ENCODE measurements around the gene AGFG1. TPM values are rescaled to one million over a fixed set of nuclear protein-coding genes. Genes with fewer than 3 reads are reported as not detected.
A peak's percentile ranks its signal among the peaks of the same experiment; 100 is the strongest.
"Not testable (repeated sequence)": the region's sequence is repeated elsewhere in the genome, so short reads cannot be mapped to it uniquely, and the experiment has no call there.

Gene AGFG1
- total and polyA plus RNA-seq, 5 experiments from 2014 or later = 11.8 to 55.0 (median 41.5) TPM

GRCh38 chr2:227528803-227529202 is 56.8 kb downstream of the AGFG1 start:
- Mint-ChIP-seq H3K4me1 (peaks cover 0 to 7% (median 5%) of the 10 kb centered on the region in 4 donors), H3K27me3 (no peaks in the 10 kb centered on the region), H3K36me3 (peaks cover 0 to 82% (median 20%) of the 10 kb centered on the region in 3 donors), H3K9me3 (no peaks in the 10 kb centered on the region), H3K4me3 (no peak overlapping the region), H3K27ac (peak overlapping the region in 3 of 10 donors; percentile 26 to 37 (median 31))
- ATAC-seq = no peak
- POLR2A ChIA-PET = no interaction called here
- no peak for DNase-seq

GRCh38 chr2:227529871-227530270 is 57.9 kb downstream of the AGFG1 start:
- DNase-seq (no peak), ATAC-seq (no peak)
- no peak overlapping the region for H3K4me3 Mint-ChIP-seq
- peaks cover 5 to 81% (median 24%) of the 10 kb centered on the region in 3 donors for H3K36me3 Mint-ChIP-seq
- no peaks in the 10 kb centered on the region for H3K9me3 Mint-ChIP-seq
- H3K27ac Mint-ChIP-seq = peak overlapping the region in 1 of 10 donors; percentile 56
- POLR2A ChIA-PET = no interaction called here
- H3K4me1 Mint-ChIP-seq = peaks cover 2 to 7% (median 5%) of the 10 kb centered on the region in 4 donors
- no peaks in the 10 kb centered on the region for H3K27me3 Mint-ChIP-seq

- no peaks in the 10 kb centered on the region for H3K27me3 Mint-ChIP-seq
- H3K36me3 Mint-ChIP-seq = peaks cover 17 to 82% (median 45%) of the 10 kb centered on the region in 3 donors
- H3K9me3 Mint-ChIP-seq = peaks cover 0 to 3% (median 0%) of the 10 kb centered on the region in 9 donors
- ATAC-seq (no peak), DNase-seq (no peak)
- peaks cover 0 to 3% (median 1%) of the 10 kb centered on the region in 4 donors for H3K4me1 Mint-ChIP-seq
- no peak overlapping the region for H3K4me3 Mint-ChIP-seq
- peak overlapping the region in 1 of 10 donors; percentile 28 for H3K27ac Mint-ChIP-seq
- POLR2A ChIA-PET = interaction anchor here (0.5 kb wide), 1 partner anchor 41 kb away, joined by 4 read pairs; no protein-coding TSS in a partner anchor
These were observed 62.8 kb downstream of the AGFG1 start for GRCh38 chr2:227534714-227535113.

DNA sequence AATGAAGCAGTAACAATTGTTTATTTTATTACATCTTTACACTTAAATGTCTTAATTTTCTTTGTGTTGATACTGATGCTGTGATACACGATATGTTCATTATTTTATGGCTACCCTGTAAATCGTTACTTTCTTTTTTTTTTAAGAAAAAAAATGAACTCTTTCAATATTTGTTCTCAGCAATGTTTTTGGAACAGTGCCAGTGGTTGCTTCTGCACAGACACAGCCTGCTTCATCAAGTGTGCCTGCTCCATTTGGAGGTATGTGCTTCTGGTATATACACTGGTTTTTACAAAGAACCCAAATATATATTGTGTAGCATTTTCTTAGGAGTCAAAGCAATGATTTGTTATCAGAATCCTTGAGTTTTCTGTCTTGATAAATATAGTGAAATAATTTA is 64.5 kb downstream of the AGFG1 start:
- peaks cover 0 to 14% (median 5%) of the 10 kb centered on the region in 9 donors for H3K9me3 Mint-ChIP-seq
- no peaks in the 10 kb centered on the region for H3K27me3 Mint-ChIP-seq
- H3K27ac Mint-ChIP-seq = peak overlapping the region in 2 of 10 donors; percentile 61 to 65
- peaks cover 28 to 84% (median 58%) of the 10 kb centered on the region in 3 donors for H3K36me3 Mint-ChIP-seq
- H3K4me3 Mint-ChIP-seq = no peak overlapping the region
- POLR2A ChIA-PET = no interaction called here
- peaks cover 0 to 2% (median 2%) of the 10 kb centered on the region in 4 donors for H3K4me1 Mint-ChIP-seq
- ATAC-seq (no peak), DNase-seq (no peak)

DNA sequence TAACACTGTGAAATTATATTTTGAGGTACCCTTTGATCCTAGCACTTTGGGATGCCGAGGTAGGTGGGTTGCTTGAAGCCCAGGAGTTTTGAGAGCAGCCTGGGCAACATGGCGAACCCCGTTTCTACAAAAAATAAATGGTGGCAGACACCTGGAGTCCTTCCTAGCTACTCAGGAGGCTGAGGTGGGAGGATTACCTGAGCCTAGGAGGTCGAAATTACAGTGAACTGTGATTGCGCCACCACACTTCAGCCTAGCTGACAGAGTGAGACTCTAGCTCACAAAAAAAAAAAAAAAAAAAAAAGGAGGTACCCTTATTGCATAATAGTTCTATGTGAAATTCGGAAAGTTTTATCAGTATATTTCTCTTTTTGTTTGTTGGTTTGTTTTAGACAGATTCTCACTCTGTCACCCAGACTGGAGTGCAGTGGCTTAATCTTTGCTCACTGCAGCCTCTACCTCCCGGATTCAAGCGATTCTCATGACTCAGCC is 67.6 kb downstream of the AGFG1 start:
- Mint-ChIP-seq H3K27me3 (no peaks in the 10 kb centered on the region), H3K27ac (no peak overlapping the region), H3K9me3 (peaks cover 0 to 17% (median 5%) of the 10 kb centered on the region in 9 donors), H3K4me3 (no peak overlapping the region), H3K4me1 (peaks cover 7 to 18% (median 12%) of the 10 kb centered on the region in 4 donors), H3K36me3 (peaks cover 34 to 91% (median 70%) of the 10 kb centered on the region in 3 donors)
- no peak for DNase-seq
- ATAC-seq = no peak
- POLR2A ChIA-PET = no interaction called here

DNA sequence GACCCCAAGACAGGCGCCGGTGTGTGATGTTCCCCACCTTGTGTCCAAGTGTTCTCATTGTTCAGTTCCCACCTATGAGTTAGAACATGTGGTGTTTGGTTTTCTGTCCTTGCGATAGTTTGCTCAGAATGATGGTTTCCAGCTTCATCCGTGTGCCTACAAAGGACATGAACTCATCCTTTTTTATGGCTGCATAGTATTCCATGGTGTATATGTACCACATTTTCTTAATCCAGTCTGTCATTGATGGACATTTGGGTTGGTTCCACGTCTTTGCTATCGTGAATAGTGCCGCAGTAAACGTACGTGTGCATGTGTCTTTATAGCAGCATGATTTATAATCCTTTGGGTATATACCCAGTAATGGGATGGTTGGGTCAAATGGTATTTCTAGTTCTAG is 68.4 kb downstream of the AGFG1 start:
- POLR2A ChIA-PET, ATAC-seq, H3K4me3 Mint-ChIP-seq, H3K27me3 Mint-ChIP-seq, DNase-seq, H3K27ac Mint-ChIP-seq: not testable (repeated sequence)
- Mint-ChIP-seq H3K4me1 (peaks cover 11 to 18% (median 13%) of the 10 kb centered on the region in 4 donors), H3K9me3 (peaks cover 0 to 17% (median 5%) of the 10 kb centered on the region in 9 donors), H3K36me3 (peaks cover 33 to 92% (median 70%) of the 10 kb centered on the region in 3 donors)

DNA sequence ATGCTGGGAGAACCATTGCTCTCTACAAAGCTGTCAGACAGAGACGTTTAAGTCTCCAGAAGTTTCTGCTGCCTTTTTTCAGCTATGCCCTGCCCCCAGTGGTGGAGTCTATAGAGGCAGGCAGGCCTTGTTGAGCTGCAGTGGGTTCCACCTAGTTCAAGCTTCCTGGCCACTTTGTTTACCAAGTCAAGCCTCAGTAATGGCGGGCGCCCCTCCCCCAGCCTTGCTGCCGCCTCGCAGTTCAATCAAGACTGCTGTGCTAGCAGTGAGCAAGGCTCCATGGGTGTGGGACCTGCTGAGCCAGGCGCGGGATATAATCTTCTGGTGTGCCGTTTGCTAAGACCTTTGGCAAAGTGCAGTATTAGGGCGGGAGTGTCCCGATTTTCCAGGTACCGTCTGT is 74.0 kb downstream of the AGFG1 start:
- POLR2A ChIA-PET = interaction anchor here (0.6 to 0.7 kb wide), 2 partner anchors 15 to 130 kb away, joined by 3 read pairs; no protein-coding TSS in a partner anchor
- Mint-ChIP-seq H3K4me1 (peaks cover 9 to 18% (median 14%) of the 10 kb centered on the region in 4 donors), H3K9me3 (peaks cover 0 to 5% (median 0%) of the 10 kb centered on the region in 9 donors), H3K36me3 (peaks cover 13 to 91% (median 44%) of the 10 kb centered on the region in 3 donors), H3K27ac (peak overlapping the region in 2 of 10 donors; percentile 7 to 18), H3K27me3 (no peaks in the 10 kb centered on the region), H3K4me3 (no peak overlapping the region)
- DNase-seq = no peak
- ATAC-seq = no peak

GRCh38 chr2:227551836-227552235 is 79.9 kb downstream of the AGFG1 start:
- no peaks in the 10 kb centered on the region for H3K9me3 Mint-ChIP-seq
- ATAC-seq = no peak
- peaks cover 0 to 1% (median 0%) of the 10 kb centered on the region in 4 donors for H3K4me1 Mint-ChIP-seq
- POLR2A ChIA-PET = no interaction called here
- H3K4me3 Mint-ChIP-seq = no peak overlapping the region
- peaks cover 0 to 75% (median 10%) of the 10 kb centered on the region in 3 donors for H3K36me3 Mint-ChIP-seq
- no peaks in the 10 kb centered on the region for H3K27me3 Mint-ChIP-seq
- no peak for DNase-seq
- H3K27ac Mint-ChIP-seq = peak overlapping the region in 2 of 10 donors; percentile 29 to 59

GRCh38 chr2:227562581-227562980 is 90.6 kb downstream of the AGFG1 start:
- POLR2A ChIA-PET = no interaction called here
- ATAC-seq = no peak
- peaks cover 0 to 33% (median 8%) of the 10 kb centered on the region in 3 donors for H3K36me3 Mint-ChIP-seq
- H3K27ac Mint-ChIP-seq = no peak overlapping the region
- no peak overlapping the region for H3K4me3 Mint-ChIP-seq
- no peak for DNase-seq
- H3K4me1 Mint-ChIP-seq = peaks cover 0 to 4% (median 0%) of the 10 kb centered on the region in 4 donors
- no peaks in the 10 kb centered on the region for H3K27me3 Mint-ChIP-seq
- H3K9me3 Mint-ChIP-seq = no peaks in the 10 kb centered on the region

DNA sequence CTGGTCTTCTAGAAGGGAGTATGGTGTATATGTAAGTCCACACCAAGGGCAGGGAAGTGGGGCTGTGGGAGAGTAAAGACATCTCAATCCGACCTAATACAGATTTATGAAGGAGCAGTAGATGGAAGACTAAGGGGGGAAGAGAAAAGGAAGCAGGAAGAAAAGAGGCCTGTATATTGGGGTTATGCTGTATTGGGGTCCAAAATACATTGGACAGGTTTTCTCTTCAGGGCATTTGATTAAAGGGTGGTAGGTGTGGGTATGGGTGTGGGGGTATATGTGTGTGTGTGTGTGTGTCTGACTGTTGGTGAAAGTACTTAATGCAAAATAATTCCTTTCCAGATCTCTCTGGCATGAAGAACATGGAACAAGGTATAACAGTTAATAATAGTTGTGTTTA is 93.1 kb downstream of the AGFG1 start:
- H3K4me1 Mint-ChIP-seq = peaks cover 0 to 4% (median 0%) of the 10 kb centered on the region in 4 donors
- H3K4me3 Mint-ChIP-seq = no peak overlapping the region
- H3K27ac Mint-ChIP-seq = peak overlapping the region in 7 of 10 donors; percentile 4 to 55 (median 8)
- H3K27me3 Mint-ChIP-seq = no peaks in the 10 kb centered on the region
- POLR2A ChIA-PET = no interaction called here
- H3K36me3 Mint-ChIP-seq = peaks cover 0 to 17% (median 5%) of the 10 kb centered on the region in 3 donors
- H3K9me3 Mint-ChIP-seq = no peaks in the 10 kb centered on the region
- DNase-seq = no peak
- no peak for ATAC-seq

GRCh38 chr2:227566012-227566411 is 94.1 kb downstream of the AGFG1 start:
- DNase-seq = no peak
- ATAC-seq = no peak
- Mint-ChIP-seq H3K9me3 (no peaks in the 10 kb centered on the region), H3K4me3 (no peak overlapping the region), H3K36me3 (peaks cover 0 to 12% (median 3%) of the 10 kb centered on the region in 3 donors), H3K27me3 (no peaks in the 10 kb centered on the region), H3K4me1 (peaks cover 0 to 9% (median 4%) of the 10 kb centered on the region in 4 donors), H3K27ac (peak overlapping the region in 4 of 10 donors; percentile 16 to 78 (median 48))
- POLR2A ChIA-PET = interaction anchor here (1.2 kb wide), 1 partner anchor 12 kb away, joined by 3 read pairs; no protein-coding TSS in a partner anchor

GRCh38 chr2:227568852-227569169 is 96.9 kb downstream of the AGFG1 start:
- no peaks in the 10 kb centered on the region for H3K9me3 Mint-ChIP-seq
- DNase-seq (no peak), ATAC-seq (no peak)
- H3K4me3 Mint-ChIP-seq = no peak overlapping the region
- POLR2A ChIA-PET = no interaction called here
- no peaks in the 10 kb centered on the region for H3K27me3 Mint-ChIP-seq
- H3K27ac Mint-ChIP-seq = no peak overlapping the region
- H3K36me3 Mint-ChIP-seq = peaks cover 0 to 8% (median 0%) of the 10 kb centered on the region in 3 donors
- peaks cover 0 to 12% (median 6%) of the 10 kb centered on the region in 4 donors for H3K4me1 Mint-ChIP-seq

DNA sequence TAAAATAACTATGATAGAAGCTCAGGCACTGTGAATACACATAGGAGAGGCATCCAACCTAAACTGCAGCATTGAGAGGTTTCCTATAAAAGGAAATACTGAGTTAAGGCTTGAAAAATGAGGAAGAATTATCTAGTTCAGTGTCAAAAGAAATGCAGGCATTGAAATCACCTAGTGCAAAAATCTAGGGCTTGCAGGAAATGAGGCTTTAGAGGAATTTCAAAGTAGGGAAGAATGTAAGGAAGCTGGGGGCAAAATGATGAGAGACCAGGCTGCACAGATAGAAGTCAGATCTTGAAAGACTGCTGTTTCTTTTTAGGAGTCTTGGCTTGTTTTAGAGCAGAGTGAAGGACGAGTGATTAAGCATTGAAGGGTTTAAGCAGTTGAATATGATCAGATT is 98.7 kb downstream of the AGFG1 start:
- POLR2A ChIA-PET = no interaction called here
- Mint-ChIP-seq H3K36me3 (peaks cover 0 to 2% (median 0%) of the 10 kb centered on the region in 3 donors), H3K27me3 (no peaks in the 10 kb centered on the region), H3K4me3 (no peak overlapping the region), H3K4me1 (peaks cover 0 to 10% (median 6%) of the 10 kb centered on the region in 4 donors), H3K27ac (peak overlapping the region in 4 of 10 donors; percentile 8 to 48 (median 28)), H3K9me3 (no peaks in the 10 kb centered on the region)
- ATAC-seq (no peak), DNase-seq (no peak)

Measured in naive thymus-derived CD8-positive, alpha-beta T cell (primary cell).